IMR-90 (cell line): ENCODE data around the gene KLHL14. TPM values are rescaled to one million over a fixed set of nuclear protein-coding genes. Genes with fewer than 3 reads are reported as not detected.

Source experiments
- ATAC-seq: fragments of 200-7000 bp; cut with Tn5 transposase; 2 replicates; pipeline ENCODE4 v1.9.1; 2020; ENCODE audit warnings: low read depth, mild to moderate bottlenecking, moderate library complexity
- BruUV-seq: library from RNA; stranded (reverse); fragments of 400-500 nt; replicated peaks from 2 replicates; lab custom pipeline; 2021; lab: Mats Ljungman, UMichigan
- CTCF ChIA-PET: fragments of 300-600 bp; formaldehyde crosslinking; extraction: SDS; loops from one replicate; lab custom pipeline; 2021; ENCODE audit warnings: antibody characterized with exemption; lab: Yijun Ruan, JAX
- POLR2A ChIA-PET: fragments of 300-600 bp; sonication (Branson Sonifier 250); formaldehyde crosslinking; loops from one replicate; lab custom pipeline; 2022; ENCODE audit warnings: antibody characterized with exemption; ENCODE audit not compliant: unreplicated experiment; lab: Charles Lee
- DNase-seq: peaks from one replicate; pipeline ENCODE4 v3.0.0; 2013
- H2AFZ ChIP-seq: replicated peaks from 2 replicates; pipeline ENCODE3; 2013; ENCODE audit warnings: low read length, mild to moderate bottlenecking; ENCODE audit not compliant: poor library complexity
- H2AK5ac ChIP-seq: 2 replicates; pipeline ENCODE4 v1.6.1; 2013; ENCODE audit warnings: low read depth, low read length, inconsistent platforms
- H2AK9ac ChIP-seq: replicated peaks from 2 replicates; pipeline ENCODE3; 2013; ENCODE audit warnings: mild to moderate bottlenecking, low read depth, low read length, moderate library complexity; ENCODE audit not compliant: poor library complexity
- H2BK120ac ChIP-seq: 2 replicates; pipeline ENCODE4 v1.6.1; 2013; ENCODE audit warnings: low read depth, low read length, inconsistent platforms
- H2BK15ac ChIP-seq: 3 replicates; pipeline ENCODE4 v1.6.1; 2013; ENCODE audit warnings: low read depth, low read length, inconsistent platforms
- H2BK20ac ChIP-seq: 2 replicates; pipeline ENCODE4 v1.6.1; 2013; ENCODE audit warnings: low read depth, mild to moderate bottlenecking, inconsistent platforms, low read length, moderate library complexity
- H2BK5ac ChIP-seq: 2 replicates; pipeline ENCODE4 v1.6.1; 2013; ENCODE audit warnings: mild to moderate bottlenecking, low read depth, low read length, inconsistent platforms; ENCODE audit not compliant: poor library complexity, severe bottlenecking
- H3K14ac ChIP-seq: replicated peaks from 2 replicates; pipeline ENCODE4 v1.6.1; 2013; ENCODE audit warnings: low read depth, low read length, inconsistent platforms
- H3K18ac ChIP-seq: 2 replicates; pipeline ENCODE4 v1.6.1; 2013; ENCODE audit warnings: low read depth, low read length, control low read depth
- H3K23ac ChIP-seq: 2 replicates; pipeline ENCODE4 v1.6.1; 2013; ENCODE audit warnings: low read depth, low read length, inconsistent platforms
- H3K27ac ChIP-seq: 2 replicates; pipeline ENCODE4 v1.5.1; 2013; ENCODE audit warnings: mild to moderate bottlenecking, control low read depth, low read length; ENCODE audit not compliant: insufficient read depth
- H3K27me3 ChIP-seq: 2 replicates; pipeline ENCODE4 v1.6.1; 2013; ENCODE audit warnings: low read length; ENCODE audit not compliant: control insufficient read depth, insufficient read depth
- H3K36me3 ChIP-seq: 2 replicates; pipeline ENCODE4 v1.6.1; 2013; ENCODE audit warnings: low read length, mixed read lengths; ENCODE audit not compliant: control insufficient read depth, insufficient read depth
- H3K4ac ChIP-seq: 2 replicates; pipeline ENCODE4 v1.6.1; 2013; ENCODE audit warnings: low read depth, low read length, inconsistent platforms
- H3K4me1 ChIP-seq: 2 replicates; pipeline ENCODE4 v1.6.1; 2013; ENCODE audit warnings: low read length, mixed read lengths; ENCODE audit not compliant: control insufficient read depth, insufficient read depth
- H3K4me2 ChIP-seq: 2 replicates; pipeline ENCODE4 v1.6.1; 2013; ENCODE audit warnings: low read depth, mild to moderate bottlenecking, control low read depth, low read length, moderate library complexity
- H3K4me3 ChIP-seq: 2 replicates; pipeline ENCODE4 v1.5.1; 2013; ENCODE audit warnings: low read depth, mild to moderate bottlenecking, control low read depth, low read length, moderate library complexity; ENCODE audit not compliant: insufficient read depth
- H3K56ac ChIP-seq: 2 replicates; pipeline ENCODE4 v1.6.1; 2013; ENCODE audit warnings: low read length, inconsistent platforms; ENCODE audit not compliant: insufficient read depth; ENCODE audit errors: extremely low read depth
- H3K79me1 ChIP-seq, 2 experiments: 2 replicates each; pipeline ENCODE4 v1.6.1; 2013; ENCODE audit warnings: low read length in 2 of 2, inconsistent platforms in 1 of 2, low read depth in 1 of 2
- H3K9ac ChIP-seq: 2 replicates; pipeline ENCODE4 v1.6.1; 2013; ENCODE audit warnings: low read depth, low read length, control low read depth
- H3K9me1 ChIP-seq: 2 replicates; pipeline ENCODE4 v1.6.1; 2013; ENCODE audit warnings: low read length, inconsistent platforms; ENCODE audit not compliant: insufficient read depth
- H3K9me3 ChIP-seq: 2 replicates; pipeline ENCODE4 v1.6.1; 2013; ENCODE audit warnings: low read length; ENCODE audit not compliant: control insufficient read depth, insufficient read depth
- H4K20me1 ChIP-seq: 2 replicates; pipeline ENCODE4 v1.6.1; 2013; ENCODE audit warnings: low read length, inconsistent platforms; ENCODE audit not compliant: insufficient read depth
- H4K5ac ChIP-seq: 2 replicates; pipeline ENCODE4 v1.6.1; 2013; ENCODE audit warnings: mild to moderate bottlenecking, low read depth, low read length, control low read depth
- H4K8ac ChIP-seq, 2 experiments: 2 replicates each; pipeline ENCODE4 v1.6.1; 2013; ENCODE audit warnings: low read depth in 2 of 2, low read length in 2 of 2, control low read depth in 1 of 2, inconsistent platforms in 1 of 2
- H4K91ac ChIP-seq: 2 replicates; pipeline ENCODE4 v1.6.1; 2013; ENCODE audit warnings: low read depth, low read length, inconsistent platforms; ENCODE audit not compliant: insufficient read depth
- BHLHE40 ChIP-seq: fragments of 150-350 bp; IDR thresholded peaks from 2 replicates; pipeline ENCODE4 v1.6.1; 2016; ENCODE audit warnings: mild to moderate bottlenecking, low read depth, low read length
- CEBPB ChIP-seq: IDR thresholded peaks from 2 replicates; pipeline ENCODE4 v1.6.1; 2012; ENCODE audit warnings: low read depth, low read length, improper control_type of control experiment
- CHD1 ChIP-seq: IDR thresholded peaks from 2 replicates; pipeline ENCODE4 v1.6.1; 2012; ENCODE audit warnings: low read depth, low read length, improper control_type of control experiment
- ELK1 ChIP-seq: fragments of 150-350 bp; IDR thresholded peaks from 2 replicates; pipeline ENCODE4 v1.6.1; 2016; ENCODE audit warnings: low read depth, mild to moderate bottlenecking, low read length, moderate library complexity, borderline replicate concordance
- MAFK ChIP-seq: IDR thresholded peaks from 2 replicates; pipeline ENCODE4 v1.6.1; 2012; ENCODE audit warnings: low read depth, low read length, improper control_type of control experiment
- MAZ ChIP-seq: IDR thresholded peaks from 2 replicates; pipeline ENCODE4 v1.6.1; 2012; ENCODE audit warnings: low read depth, mild to moderate bottlenecking, low read length, improper control_type of control experiment, moderate library complexity, borderline replicate concordance
- NFE2L2 ChIP-seq: fragments of 150-350 bp; IDR thresholded peaks from 2 replicates; pipeline ENCODE4 v1.6.1; 2016; ENCODE audit warnings: low read depth, mild to moderate bottlenecking, low read length
- RAD21 ChIP-seq: IDR thresholded peaks from 2 replicates; pipeline ENCODE4 v1.6.1; 2012; ENCODE audit warnings: low read length, improper control_type of control experiment
- RCOR1 ChIP-seq: IDR thresholded peaks from 2 replicates; pipeline ENCODE4 v1.6.1; 2012; ENCODE audit warnings: mild to moderate bottlenecking, low read length, improper control_type of control experiment; ENCODE audit not compliant: insufficient replicate concordance
- USF2 ChIP-seq: fragments of 150-350 bp; IDR thresholded peaks from 2 replicates; pipeline ENCODE4 v1.6.1; 2017; ENCODE audit warnings: mild to moderate bottlenecking, antibody characterized with exemption, low read length, low read depth
- WGBS, 2 experiments: methylation state at CpG; one replicate each; pipeline versions ENCODE4 v1.1.5 to v1.1.7; 2013; ENCODE audit warnings: missing lambda C conversion rate in 2 of 2; ENCODE audit not compliant: insufficient read length in 1 of 2; ENCODE audit errors: extremely low coverage in 2 of 2; 5-methylcytosine and 5-hydroxymethylcytosine counted together
- dilution Hi-C: fragments of 300-500 bp; cut with HindIII; formaldehyde crosslinking; loops from one replicate; pipeline ENCODE4 v1.14.3; 2018; ENCODE audit warnings: low sequenced_read_pairs; ENCODE audit not compliant: unreplicated experiment
- in situ Hi-C: fragments of 300-500 bp; cut with MboI; formaldehyde crosslinking; loops from 3 replicates; pipeline ENCODE4 v1.14.3; 2019; ENCODE audit warnings: low sequenced_read_pairs, inconsistent platforms, mixed read lengths
- intact Hi-C: fragments of 100-400 bp; cut with micrococcal nuclease; formaldehyde crosslinking; loops from 2 replicates; pipeline ENCODE4 v1.10.0; 2022
- polyA plus RNA-seq, 3 experiments: library from polyadenylated mRNA; depleted of rRNA; stranded (reverse); fragments of >200 nt; gene quantifications; 2 replicates each; pipeline ENCODE4 v1.2.3, GENCODE V29; 2012; ENCODE audit warnings: low replicate concordance in 1 of 3
- total RNA-seq: library from RNA; depleted of rRNA; stranded (reverse); fragments of >200 nt; gene quantifications from 2 replicates; pipeline ENCODE4 v1.2.3, GENCODE V29; 2012

KLHL14 gene
- total and polyA plus RNA-seq, 2 of the 4 experiments (the other 2 are of a cell fraction), result not detected

- intact Hi-C loops, result no loop called here
Measured at GRCh38 chr18:32810314-32810713, 37.5 kb upstream of the KLHL14 start.

More at GRCh38 chr18:32810314-32810713, 37.5 kb upstream of the KLHL14 start:
- Histone ChIP-seq H3K27me3 (no peaks in the 10 kb centered on the region), H3K56ac (no peak overlapping the region), H3K4me3 (no peak overlapping the region), H3K18ac (no peak overlapping the region), H2AK9ac (no peak overlapping the region), H4K5ac (no peak overlapping the region), H3K14ac (no peak overlapping the region), H3K27ac (no peak overlapping the region), H2BK120ac (no peak overlapping the region), H4K8ac (no peak overlapping the region), H2BK15ac (no peak overlapping the region), H4K20me1 (no peaks in the 10 kb centered on the region), H2AK5ac (no peak overlapping the region), H3K9me3 (no peaks in the 10 kb centered on the region), H3K9ac (no peak overlapping the region), H3K9me1 (no peaks in the 10 kb centered on the region), H3K23ac (no peak overlapping the region), H2BK5ac (no peak overlapping the region), H3K4ac (no peak overlapping the region), H2AFZ (no peak overlapping the region), H4K91ac (no peak overlapping the region), H3K4me2 (no peak overlapping the region), H2BK20ac (no peak overlapping the region), H3K4me1 (no peaks in the 10 kb centered on the region), H3K36me3 (no peaks in the 10 kb centered on the region), H3K79me1 (no peaks in the 10 kb centered on the region)
- in situ Hi-C loops (no loop called here), dilution Hi-C loops (no loop called here)
- ATAC-seq (no peak), DNase-seq (no peak)
- ChIA-PET CTCF (no interaction called here), POLR2A (no interaction called here)
- BruUV-seq, result no TSS peak
- no CpG with 5 or more reads among the region's 1 CpG for WGBS, 2 experiments
- TF ChIP-seq USF2 (no peak), RAD21 (no peak), CEBPB (no peak), MAZ (no peak), RCOR1 (no peak), ELK1 (no peak), NFE2L2 (no peak), BHLHE40 (no peak), CHD1 (no peak), MAFK (no peak)
